SIG-M5 treated with dmso at 0.1 percent for 504 hours (cell line): ENCODE measurements around the gene RNH1.
A peak's percentile ranks its signal among the peaks of the same experiment; 100 is the strongest.
"Not testable (repeated sequence)": the region's sequence is repeated elsewhere in the genome, so short reads cannot be mapped to it uniquely, and the experiment has no call there.

Experiments used
- DNase-seq: peaks from one replicate; lab custom pipeline; 2025; ENCODE audit not compliant: unreplicated experiment; lab: John Stamatoyannopoulos, UW

Gene RNH1

DNA sequence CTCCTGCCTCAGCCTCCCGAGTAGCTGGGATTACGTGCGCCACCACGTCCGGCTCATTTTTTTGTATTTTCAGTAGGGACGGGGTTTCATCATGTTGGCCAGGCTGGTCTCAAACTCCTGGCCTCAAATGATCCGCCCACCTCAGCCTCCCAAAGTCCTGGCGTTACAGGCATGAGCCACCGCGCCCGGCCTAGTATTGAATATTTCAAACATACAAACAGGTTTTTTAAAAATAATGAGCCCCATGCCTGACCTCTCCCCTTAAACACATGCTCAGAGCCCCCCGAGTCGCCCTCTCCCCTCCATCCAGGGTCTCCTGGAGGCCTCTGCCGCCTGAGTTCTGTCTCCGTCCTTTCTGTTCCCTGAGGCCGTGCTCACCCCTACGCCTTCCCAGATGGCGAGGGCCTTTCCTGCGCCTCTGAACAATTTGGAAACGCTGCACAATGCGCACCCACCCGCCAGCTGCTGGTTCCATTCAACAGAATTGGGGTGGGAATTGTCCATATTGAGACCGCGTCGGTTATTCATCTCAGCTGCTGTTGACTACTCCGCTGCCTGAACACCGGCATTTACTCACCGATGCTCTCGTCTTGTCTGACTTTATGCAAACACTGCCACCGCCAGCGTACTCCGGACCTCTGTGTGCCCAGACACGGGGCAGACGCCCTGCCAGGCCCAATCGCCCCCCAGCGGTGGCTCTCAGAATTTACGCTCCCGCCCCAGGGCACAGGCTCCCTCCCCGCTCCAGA, 13.6 kb upstream of the RNH1 start:
- DNase-seq = no peak

DNA sequence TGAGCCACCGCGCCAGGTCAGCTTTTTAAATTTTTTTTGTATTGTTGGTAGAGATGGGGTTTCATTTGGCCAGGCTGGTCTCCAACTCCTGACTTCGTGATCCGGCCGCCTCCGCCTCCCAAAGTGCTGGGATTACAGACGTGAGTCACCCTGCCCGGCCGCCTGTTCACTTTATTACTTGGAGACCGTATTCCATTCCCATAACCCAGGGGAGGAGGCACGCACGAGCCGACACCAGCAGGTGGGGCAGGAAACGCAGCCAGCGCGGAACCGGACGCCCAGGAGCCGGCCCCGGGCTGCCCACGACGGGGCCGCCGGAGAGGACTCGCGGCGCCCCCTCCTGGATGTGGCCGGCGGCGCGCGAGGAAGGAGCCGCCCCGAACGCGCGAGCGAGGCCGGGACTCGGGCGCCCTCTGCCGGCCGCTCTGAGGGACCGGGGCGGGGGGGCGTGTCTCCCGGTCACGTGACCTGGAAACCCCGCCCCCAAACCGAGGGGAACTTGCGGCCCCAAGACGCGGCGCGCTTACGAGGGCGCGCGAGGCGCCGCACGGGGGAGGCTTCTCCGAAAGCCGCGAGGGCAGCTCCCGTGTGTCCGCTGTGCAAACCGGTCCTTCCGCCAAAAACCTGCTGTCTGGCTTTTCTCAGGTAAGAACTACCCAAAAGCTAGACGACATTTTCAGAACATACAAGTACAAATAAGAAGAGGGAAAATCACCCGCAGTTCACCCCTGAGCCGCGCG, 11.6 kb upstream of the RNH1 start:
- peak; percentile 81 for DNase-seq

GRCh38 chr11:516918-517685, 10.1 kb upstream of the RNH1 start:
- DNase-seq = not testable (repeated sequence)

DNA sequence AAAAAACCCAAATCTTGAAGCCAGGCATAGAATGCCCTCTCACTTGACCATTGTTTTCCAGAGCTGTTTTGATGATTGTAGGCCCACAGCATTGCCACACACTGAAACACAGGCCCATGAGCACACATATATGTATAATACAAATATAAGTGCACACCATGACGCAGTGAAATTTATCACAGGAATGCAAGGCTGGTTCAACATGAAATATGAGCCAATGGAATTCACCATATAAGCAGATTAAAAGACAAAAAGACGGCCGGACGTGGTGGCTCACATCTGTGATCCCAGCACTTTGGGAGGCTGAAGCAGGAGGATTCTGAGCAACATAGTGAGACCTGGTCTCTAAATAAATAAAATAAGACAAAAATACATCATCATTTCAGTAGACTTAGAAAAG, 9.4 kb upstream of the RNH1 start:
- DNase-seq = no peak

- DNase-seq = no peak
These were observed 8.1 kb upstream of the RNH1 start for GRCh38 chr11:515131-515530.

- peak; percentile 25 for DNase-seq
These were observed 7.6 kb upstream of the RNH1 start for GRCh38 chr11:514606-515005.

- DNase-seq = no peak
These were observed 5.9 kb upstream of the RNH1 start for GRCh38 chr11:512761-513595.

DNA sequence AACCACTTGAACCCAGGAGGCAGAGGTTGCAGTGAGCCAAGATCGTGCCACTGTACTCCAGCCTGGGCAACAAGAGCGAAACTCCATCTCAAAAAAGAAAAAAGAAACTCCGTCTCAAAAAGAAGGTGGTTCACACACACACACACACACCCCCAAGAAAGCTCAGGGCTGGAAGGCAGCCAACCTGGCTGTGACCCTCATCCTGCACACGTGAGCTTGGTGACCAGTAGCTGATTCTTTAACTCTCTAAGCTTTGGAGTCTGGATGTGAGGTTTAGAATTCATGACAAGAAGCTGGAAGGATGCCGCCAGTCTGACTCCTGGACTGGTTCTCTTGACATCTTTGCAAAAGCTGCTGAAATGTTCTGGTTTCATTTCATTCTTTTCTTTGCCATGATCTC, 1.9 kb upstream of the RNH1 start:
- DNase-seq = no peak

DNA sequence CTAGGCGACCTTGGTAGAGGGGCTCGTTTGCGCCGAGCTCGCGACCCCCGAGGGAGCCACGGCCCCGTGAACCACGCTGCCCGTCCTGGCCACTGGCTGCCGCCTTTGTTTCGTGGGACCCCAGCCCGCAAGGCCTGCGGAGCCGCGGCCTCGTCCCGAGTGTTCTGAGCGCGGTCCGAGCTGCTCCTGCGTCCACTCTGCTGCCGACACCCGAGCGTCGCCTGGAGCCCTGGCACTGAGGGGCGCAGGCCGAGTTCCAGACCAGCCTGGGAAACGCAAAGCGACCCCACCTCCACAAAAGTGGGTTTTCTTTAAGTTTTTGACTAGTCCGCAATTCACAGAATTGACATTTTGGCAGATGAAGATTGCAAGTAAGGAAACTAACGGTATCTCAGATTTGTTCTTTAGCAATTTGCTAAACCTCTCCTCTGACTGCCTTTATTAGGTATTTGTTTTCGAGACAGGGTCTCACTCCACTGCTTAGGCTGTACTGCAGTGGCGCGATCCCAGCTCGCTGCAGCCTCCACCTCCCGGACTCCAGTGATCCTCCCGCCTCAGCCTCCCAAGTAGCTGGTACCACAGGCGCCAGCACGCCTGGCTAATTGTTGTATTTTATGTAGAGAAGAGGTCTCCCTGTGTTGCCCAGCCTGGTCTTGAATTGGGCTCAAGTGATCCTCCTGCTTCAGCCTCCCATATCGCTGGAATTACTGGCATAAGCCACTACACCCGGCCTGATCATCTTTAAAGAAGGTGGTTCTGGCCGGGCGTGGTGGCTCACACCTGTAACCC, 879 bp upstream of the RNH1 start:
- no peak for DNase-seq

- DNase-seq = peak; percentile 88
These were observed 626 bp downstream of the RNH1 start for GRCh38 chr11:506238-506994.

DNA sequence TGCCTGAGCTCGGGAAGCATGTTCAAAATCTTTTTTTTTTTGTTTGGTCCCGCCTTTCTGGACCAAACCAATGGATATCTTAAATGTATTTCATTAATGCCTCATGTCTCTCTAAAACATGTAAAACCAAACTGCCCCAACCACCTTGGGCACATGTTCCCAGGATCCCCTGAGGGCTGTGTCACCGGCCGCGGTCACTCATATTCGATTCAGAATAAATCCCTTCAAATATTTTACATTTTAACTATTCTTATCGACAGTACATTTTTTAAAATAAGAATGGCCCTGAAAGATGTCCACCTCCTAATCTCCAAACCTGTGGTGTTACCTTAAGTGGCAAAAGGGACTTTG, 2.1 kb downstream of the RNH1 start:
- DNase-seq = no peak

GRCh38 chr11:504053-504993, 2.7 kb downstream of the RNH1 start:
- DNase-seq = peak; percentile 82

- DNase-seq = peak; percentile 92
These were observed 3.7 kb downstream of the RNH1 start for GRCh38 chr11:503179-503981.

- no peak for DNase-seq
These were observed 4.5 kb downstream of the RNH1 start for GRCh38 chr11:502288-503178.

DNA sequence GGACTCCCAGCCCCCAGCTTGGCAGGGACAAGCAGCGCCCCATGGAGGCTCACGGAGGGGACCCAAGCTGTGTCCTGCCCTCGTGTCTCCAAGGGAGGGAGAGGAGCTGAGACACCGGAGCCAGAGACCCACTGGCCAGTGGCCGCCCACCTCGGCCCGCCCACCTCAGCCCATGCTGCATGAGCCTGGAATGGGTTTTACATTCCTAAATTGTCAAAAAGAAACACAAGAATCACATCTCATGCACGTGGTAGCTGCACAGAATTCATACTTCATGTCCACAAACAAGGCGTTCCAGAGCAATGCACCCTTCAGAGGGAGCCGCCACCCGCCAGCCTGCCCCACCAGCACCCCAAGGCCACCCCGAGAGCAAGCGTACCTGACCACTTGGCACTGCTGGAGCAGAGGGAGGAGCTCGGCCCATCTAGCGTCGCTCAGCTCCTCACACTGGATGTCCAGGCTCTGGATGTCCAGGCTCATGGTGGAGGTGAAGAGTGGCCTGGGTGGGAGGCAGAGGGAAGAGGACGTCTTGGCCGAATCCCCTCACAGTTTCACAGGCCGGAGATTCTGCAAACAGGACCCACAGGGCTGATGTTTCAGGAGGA, 5.3 kb downstream of the RNH1 start:
- DNase-seq = peak; percentile 43

DNA sequence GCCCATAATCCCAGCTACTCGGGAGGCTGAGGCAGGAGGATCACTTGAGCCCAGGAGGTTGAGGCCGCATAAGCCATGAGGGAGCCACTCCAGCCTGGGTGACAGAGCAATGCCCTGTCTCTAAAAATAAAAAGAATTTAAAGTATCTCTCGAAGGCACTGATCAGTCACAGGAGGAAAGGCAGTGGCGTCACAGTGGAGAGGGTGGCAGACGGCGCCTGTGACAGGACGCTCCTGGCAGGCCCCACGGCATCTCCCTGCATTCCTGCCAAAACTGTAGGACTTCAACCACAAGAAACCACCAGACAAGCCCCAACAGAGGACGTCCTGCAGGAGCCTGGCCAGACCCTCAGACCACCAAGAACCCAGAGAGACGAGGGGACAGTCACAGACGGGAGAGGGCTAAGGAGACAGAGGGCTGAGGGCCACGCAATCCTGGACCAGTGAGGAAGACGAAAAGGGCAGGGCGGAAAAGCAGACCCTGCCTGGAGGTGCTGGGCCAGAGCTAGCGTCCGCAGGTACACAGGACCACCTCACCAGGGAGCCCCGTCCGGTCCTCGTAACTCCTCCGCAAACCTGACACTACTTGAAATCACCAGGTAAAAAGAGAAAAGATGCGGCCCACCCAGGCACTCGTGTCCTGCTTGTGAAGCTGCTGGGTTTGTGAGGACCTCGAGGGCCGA, 5.9 kb downstream of the RNH1 start:
- no peak for DNase-seq
